Measurements from ENCODE around the gene ATL2. TPM values are rescaled to one million over a fixed set of nuclear protein-coding genes. Genes with fewer than 3 reads are reported as not detected.

The ATL2 gene
- total and polyA plus RNA-seq, 2 experiments from 2014 or later, result 11.1 to 38.3 TPM

GRCh38 chr2:38345323-38346038 lies 31.6 kb downstream of the ATL2 start:
- Histone ChIP-seq H3K9me2 (ENCODE audit: insufficient read depth) (no peaks in the 10 kb centered on the region), H3K27ac (no peak overlapping the region), H4K20me1 (ENCODE audit: insufficient read depth) (0 out of 2 replicates have a peak, but pooled peaks cover 2% of the 10 kb centered on the region), H3F3A (ENCODE audit: insufficient read depth) (no peaks in the 10 kb centered on the region), H3K9ac (no peak overlapping the region), H3K9me3 (ENCODE audit: low read depth) (no peaks in the 10 kb centered on the region), H3K4me3 (no peak overlapping the region), H2AFZ (no peak overlapping the region), H3K4me1 (ENCODE audit: insufficient read depth) (no peaks in the 10 kb centered on the region), H3K36me3 (ENCODE audit: low read depth) (no peaks in the 10 kb centered on the region), H3K79me2 (ENCODE audit: insufficient read depth) (peaks cover 67% of the 10 kb centered on the region), H3K27me3 (replicated peaks; ENCODE audit: insufficient read depth) (no peaks in the 10 kb centered on the region), H3K4me2 (ENCODE audit: unreplicated experiment) (no peak overlapping the region)
- no peak for TF ChIP-seq EZH2 (IDR thresholded peaks at IDR 0.05; ENCODE audit: insufficient read depth, poor library complexity, severe bottlenecking)
- no peak for TF ChIP-seq EZH2phosphoT487 (IDR thresholded peaks at IDR 0.05; ENCODE audit: insufficient read depth, low read depth)
- WGBS, 2 experiments (ENCODE audit: low coverage in 1 of 2, low lambda C conversion rate in 2 of 2, missing lambda C conversion rate in 2 of 2), result 98 to 99% methylated on average over 5 of the region's 5 CpGs
- no peak for DNase-seq
- in situ Hi-C loops (cut with MboI), result no loop called here

GRCh38 chr2:38344813-38345212 lies 32.3 kb downstream of the ATL2 start:
- 98 to 100% methylated on average over 3 of the region's 3 CpGs for WGBS, 2 experiments (ENCODE audit: low coverage in 1 of 2, low lambda C conversion rate in 2 of 2, missing lambda C conversion rate in 2 of 2)
- Histone ChIP-seq H3K36me3 (ENCODE audit: low read depth) (no peaks in the 10 kb centered on the region), H3K4me2 (ENCODE audit: unreplicated experiment) (no peak overlapping the region), H3K9me3 (ENCODE audit: low read depth) (no peaks in the 10 kb centered on the region), H3K79me2 (ENCODE audit: insufficient read depth) (peaks cover 62% of the 10 kb centered on the region), H2AFZ (no peak overlapping the region), H3K9ac (no peak overlapping the region), H3K9me2 (ENCODE audit: insufficient read depth) (no peaks in the 10 kb centered on the region), H3K4me3 (no peak overlapping the region), H3K27me3 (replicated peaks; ENCODE audit: insufficient read depth) (no peaks in the 10 kb centered on the region), H3K27ac (no peak overlapping the region), H3F3A (ENCODE audit: insufficient read depth) (no peaks in the 10 kb centered on the region), H4K20me1 (ENCODE audit: insufficient read depth) (0 out of 2 replicates have a peak, but pooled peaks cover 2% of the 10 kb centered on the region), H3K4me1 (ENCODE audit: insufficient read depth) (no peaks in the 10 kb centered on the region)
- DNase-seq, result no peak
- in situ Hi-C loops (cut with MboI), result no loop called here
- TF ChIP-seq EZH2 (IDR thresholded peaks at IDR 0.05; ENCODE audit: insufficient read depth, poor library complexity, severe bottlenecking) (no peak), EZH2phosphoT487 (IDR thresholded peaks at IDR 0.05; ENCODE audit: insufficient read depth, low read depth) (no peak)

GRCh38 chr2:38343212-38343611 lies 33.9 kb downstream of the ATL2 start:
- no peak for DNase-seq
- Histone ChIP-seq H3K9me2 (ENCODE audit: insufficient read depth) (no peaks in the 10 kb centered on the region), H3K27ac (no peak overlapping the region), H3K36me3 (ENCODE audit: low read depth) (no peaks in the 10 kb centered on the region), H3F3A (ENCODE audit: insufficient read depth) (no peaks in the 10 kb centered on the region), H4K20me1 (ENCODE audit: insufficient read depth) (0 out of 2 replicates have a peak, but pooled peaks cover 2% of the 10 kb centered on the region), H3K27me3 (replicated peaks; ENCODE audit: insufficient read depth) (no peaks in the 10 kb centered on the region), H3K4me3 (no peak overlapping the region), H3K9me3 (ENCODE audit: low read depth) (no peaks in the 10 kb centered on the region), H3K9ac (no peak overlapping the region), H3K4me2 (ENCODE audit: unreplicated experiment) (no peak overlapping the region), H2AFZ (no peak overlapping the region), H3K79me2 (ENCODE audit: insufficient read depth) (peaks cover 56% of the 10 kb centered on the region), H3K4me1 (ENCODE audit: insufficient read depth) (no peaks in the 10 kb centered on the region)
- TF ChIP-seq EZH2phosphoT487 (IDR thresholded peaks at IDR 0.05; ENCODE audit: insufficient read depth, low read depth) (no peak), EZH2 (IDR thresholded peaks at IDR 0.05; ENCODE audit: insufficient read depth, poor library complexity, severe bottlenecking) (no peak)
- 96 to 100% methylated on average over 3 of the region's 3 CpGs for WGBS, 2 experiments (ENCODE audit: low coverage in 1 of 2, low lambda C conversion rate in 2 of 2, missing lambda C conversion rate in 2 of 2)
- in situ Hi-C loops (cut with MboI), result no loop called here

- Histone ChIP-seq H3K9me2 (ENCODE audit: insufficient read depth) (no peaks in the 10 kb centered on the region), H3K36me3 (ENCODE audit: low read depth) (no peaks in the 10 kb centered on the region; the same call in 1 of the 2 replicates), H3K4me2 (ENCODE audit: unreplicated experiment) (no peak overlapping the region), H3K9me3 (ENCODE audit: low read depth) (no peaks in the 10 kb centered on the region), H3K4me3 (no peak overlapping the region), H3K27ac (no peak overlapping the region), H4K20me1 (ENCODE audit: insufficient read depth) (no peaks in the 10 kb centered on the region), H3K79me2 (ENCODE audit: insufficient read depth) (peaks cover 27% of the 10 kb centered on the region; the same call in 1 of the 2 replicates), H3F3A (ENCODE audit: insufficient read depth) (no peaks in the 10 kb centered on the region), H3K9ac (no peak overlapping the region), H3K4me1 (ENCODE audit: insufficient read depth) (no peaks in the 10 kb centered on the region), H3K27me3 (replicated peaks; ENCODE audit: insufficient read depth) (no peaks in the 10 kb centered on the region), H2AFZ (no peak overlapping the region)
- TF ChIP-seq EZH2phosphoT487 (IDR thresholded peaks at IDR 0.05; ENCODE audit: insufficient read depth, low read depth), result no peak
- no peak for TF ChIP-seq EZH2 (IDR thresholded peaks at IDR 0.05; ENCODE audit: insufficient read depth, poor library complexity, severe bottlenecking)
- no peak for DNase-seq
- 95 to 97% methylated on average over 6 of the region's 6 CpGs for WGBS, 2 experiments (ENCODE audit: low coverage in 1 of 2, low lambda C conversion rate in 2 of 2, missing lambda C conversion rate in 2 of 2)
- in situ Hi-C loops (cut with MboI), result no loop called here
These were observed 40.5 kb downstream of the ATL2 start for GRCh38 chr2:38336621-38337020.

Data from GM23248 (cell line).